Astrocyte (in vitro differentiated cells and primary cell): Measurements from ENCODE around the gene DUS2. TPM values are rescaled to one million over a fixed set of nuclear protein-coding genes. Genes with fewer than 3 reads are reported as not detected.
A peak's percentile ranks its signal among the peaks of the same experiment; 100 is the strongest.
"Not testable (repeated sequence)": the region's sequence is repeated elsewhere in the genome, so short reads cannot be mapped to it uniquely, and the experiment has no call there.

Experiments
- DNase-seq: peaks from one replicate; pipeline ENCODE4 v3.0.0-alpha.2; 2010; ENCODE audit warnings: low read depth
- FAIRE-seq: peaks from 2 replicates; lab custom pipeline; 2011; peaks lifted over from hg19 to GRCh38; lab: Jason Lieb, UNC
- H2AFZ ChIP-seq: 2 replicates; pipeline ENCODE4 v1.6.0; 2012; ENCODE audit warnings: low read depth, low read length, inconsistent platforms
- H3K27ac ChIP-seq: 2 replicates; pipeline ENCODE4 v1.5.1; 2011; ENCODE audit warnings: low read depth, low read length, inconsistent platforms
- H3K27me3 ChIP-seq: 2 replicates; pipeline ENCODE4 v1.6.0; 2011; ENCODE audit warnings: low read length, inconsistent platforms; ENCODE audit not compliant: insufficient read depth
- H3K36me3 ChIP-seq: 2 replicates; pipeline ENCODE4 v1.5.1; 2011; ENCODE audit warnings: low read length, inconsistent platforms; ENCODE audit not compliant: insufficient read depth
- H3K4me1 ChIP-seq: 2 replicates; pipeline ENCODE4 v1.5.1; 2011; ENCODE audit warnings: low read length, inconsistent platforms; ENCODE audit not compliant: insufficient read depth
- H3K4me2 ChIP-seq: 2 replicates; pipeline ENCODE4 v1.6.0; 2012; ENCODE audit warnings: low read length, inconsistent platforms
- H3K4me3 ChIP-seq: 2 replicates; pipeline ENCODE4 v1.5.1; 2011; ENCODE audit warnings: low read depth, mild to moderate bottlenecking, low read length, inconsistent platforms; ENCODE audit not compliant: insufficient read depth
- H3K79me2 ChIP-seq: 2 replicates; pipeline ENCODE4 v1.6.0; 2012; ENCODE audit warnings: mild to moderate bottlenecking, low read length, inconsistent platforms; ENCODE audit not compliant: insufficient read depth
- H3K9ac ChIP-seq: 2 replicates; pipeline ENCODE4 v1.6.0; 2012; ENCODE audit warnings: mild to moderate bottlenecking, low read length, inconsistent platforms
- H3K9me3 ChIP-seq: 2 replicates; pipeline ENCODE4 v1.5.1; 2012; ENCODE audit warnings: low read depth, mild to moderate bottlenecking, low read length, inconsistent platforms; ENCODE audit not compliant: insufficient read depth
- H4K20me1 ChIP-seq: 2 replicates; pipeline ENCODE4 v1.6.0; 2012; ENCODE audit warnings: low read length, inconsistent platforms; ENCODE audit not compliant: insufficient read depth
- H3K27ac Mint-ChIP-seq: one replicate; pipeline ENCODE4 v1.8.0; 2021; ENCODE audit warnings: mild to moderate bottlenecking, mixed read lengths; ENCODE audit not compliant: unreplicated experiment
- H3K27me3 Mint-ChIP-seq: one replicate; pipeline ENCODE4 v1.8.0; 2021; ENCODE audit warnings: low read depth, mixed read lengths; ENCODE audit not compliant: unreplicated experiment
- H3K36me3 Mint-ChIP-seq: one replicate; pipeline ENCODE4 v1.8.0; 2021; ENCODE audit warnings: low read depth, mixed read lengths; ENCODE audit not compliant: unreplicated experiment
- H3K4me1 Mint-ChIP-seq: one replicate; pipeline ENCODE4 v1.8.0; 2021; ENCODE audit warnings: low read depth, mixed read lengths; ENCODE audit not compliant: unreplicated experiment
- H3K4me3 Mint-ChIP-seq: one replicate; pipeline ENCODE4 v1.8.0; 2021; ENCODE audit warnings: mild to moderate bottlenecking, moderate library complexity, mixed read lengths; ENCODE audit not compliant: unreplicated experiment
- H3K9me3 Mint-ChIP-seq: one replicate; pipeline ENCODE4 v1.8.0; 2021; ENCODE audit warnings: mild to moderate bottlenecking, mixed read lengths; ENCODE audit not compliant: unreplicated experiment
- CTCF ChIP-seq: IDR thresholded peaks from 2 replicates; pipeline ENCODE4 v1.5.1; 2011; ENCODE audit warnings: low read depth, mild to moderate bottlenecking, inconsistent platforms, low read length, moderate library complexity; ENCODE audit not compliant: insufficient read depth
- EZH2 ChIP-seq: IDR thresholded peaks from 2 replicates; pipeline ENCODE4 v1.6.1; 2012; ENCODE audit warnings: mild to moderate bottlenecking, low read length, inconsistent platforms; ENCODE audit not compliant: insufficient read depth
- total RNA-seq: library from RNA; stranded (reverse); gene quantifications from 2 replicates; pipeline ENCODE4 v1.2.1, GENCODE V29; 2021

Gene DUS2
- total RNA-seq, 1 donor from 2014 or later = 14.9 TPM

- Mint-ChIP-seq H3K27ac (peak overlapping the region; percentile 0), H3K4me3 (no peak overlapping the region), H3K36me3 (no peaks in the 10 kb centered on the region), H3K9me3 (no peaks in the 10 kb centered on the region), H3K27me3 (no peaks in the 10 kb centered on the region), H3K4me1 (peaks cover 31% of the 10 kb centered on the region)
- Histone ChIP-seq H3K9me3 (no peaks in the 10 kb centered on the region), H4K20me1 (peaks cover 50% of the 10 kb centered on the region), H3K4me1 (peaks cover 13% of the 10 kb centered on the region), H2AFZ (no peak overlapping the region), H3K4me3 (no peak overlapping the region), H3K27ac (no peak overlapping the region), H3K27me3 (no peaks in the 10 kb centered on the region), H3K36me3 (no peaks in the 10 kb centered on the region), H3K9ac (no peak overlapping the region), H3K4me2 (no peak overlapping the region), H3K79me2 (peaks cover 95% of the 10 kb centered on the region)
- DNase-seq (no peak), FAIRE-seq (no peak)
- TF ChIP-seq EZH2 = no peak
- TF ChIP-seq CTCF = no peak
Measured at GRCh38 chr16:68090533-68090932, 67.4 kb downstream of the DUS2 start.

- DNase-seq = peak; percentile 57
- H4K20me1 ChIP-seq = peaks cover 48% of the 10 kb centered on the region
- no peaks in the 10 kb centered on the region for H3K9me3 ChIP-seq
- H3K27ac ChIP-seq = no peak overlapping the region
- no peak overlapping the region for H2AFZ ChIP-seq
- H3K79me2 ChIP-seq = peaks cover 95% of the 10 kb centered on the region
- no peaks in the 10 kb centered on the region for H3K27me3 Mint-ChIP-seq
- peak overlapping the region; percentile 42 for H3K4me3 Mint-ChIP-seq
- peaks cover 13% of the 10 kb centered on the region for H3K4me1 ChIP-seq
- peak overlapping the region; percentile 75 for H3K27ac Mint-ChIP-seq
- no peak for FAIRE-seq
- TF ChIP-seq CTCF (no peak), EZH2 (no peak)
- no peaks in the 10 kb centered on the region for H3K9me3 Mint-ChIP-seq
- H3K9ac ChIP-seq = no peak overlapping the region
- peak overlapping the region; percentile 7 for H3K4me2 ChIP-seq
- no peak overlapping the region for H3K4me3 ChIP-seq
- H3K27me3 ChIP-seq = no peaks in the 10 kb centered on the region
- peaks cover 31% of the 10 kb centered on the region for H3K4me1 Mint-ChIP-seq
- H3K36me3 ChIP-seq = no peaks in the 10 kb centered on the region
- H3K36me3 Mint-ChIP-seq = no peaks in the 10 kb centered on the region
Measured at GRCh38 chr16:68091380-68092261, 68.5 kb downstream of the DUS2 start.

GRCh38 chr16:68092275-68092674 is 69.2 kb downstream of the DUS2 start:
- not testable (repeated sequence) for H3K36me3 ChIP-seq, H2AFZ ChIP-seq, DNase-seq, H3K4me3 ChIP-seq, H3K27me3 ChIP-seq, H3K9me3 ChIP-seq, H3K4me3 Mint-ChIP-seq, H3K9me3 Mint-ChIP-seq, H3K36me3 Mint-ChIP-seq, FAIRE-seq, H3K27me3 Mint-ChIP-seq, H3K9ac ChIP-seq, H3K27ac ChIP-seq, H3K4me2 ChIP-seq
- Histone ChIP-seq H3K79me2 (peaks cover 95% of the 10 kb centered on the region), H4K20me1 (peaks cover 49% of the 10 kb centered on the region), H3K4me1 (peaks cover 13% of the 10 kb centered on the region)
- Mint-ChIP-seq H3K27ac (peak overlapping the region; percentile 48), H3K4me1 (peaks cover 33% of the 10 kb centered on the region)
